Thyroid gland (tissue), 4 donors: ENCODE data around the gene IL17B. TPM values are rescaled to one million over a fixed set of nuclear protein-coding genes. Genes with fewer than 3 reads are reported as not detected.
"Not testable (repeated sequence)": the region's sequence is repeated elsewhere in the genome, so short reads cannot be mapped to it uniquely, and the experiment has no call there.

Experiments
- DNase-seq, 2 donors: peaks; one replicate each; pipeline ENCODE4 v3.0.0-alpha.2; 2019
- H3K27ac ChIP-seq, 3 donors: fragments of 200-600 bp; sonication (generic); 1 replicate in 2 of 3; 2 replicates in 1 of 3; pipeline ENCODE4 v1.5.1; 2016 to 2019; ENCODE audit warnings: mild to moderate bottlenecking in 1 of 3, moderate library complexity in 1 of 3
- H3K27me3 ChIP-seq: fragments of 200-600 bp; sonication (generic); one replicate; pipeline ENCODE4 v1.5.1; 2019
- H3K36me3 ChIP-seq, 2 donors: fragments of 200-600 bp; sonication (generic); one replicate each; pipeline ENCODE4 v1.5.1; 2016 to 2019
- H3K4me1 ChIP-seq, 2 donors: fragments of 200-600 bp; sonication (generic); one replicate each; pipeline ENCODE4 v1.5.1; 2017 to 2019
- H3K4me3 ChIP-seq, 3 donors: fragments of 200-600 bp; sonication (generic); replicated peaks in 1 of 3; 1 replicate in 2 of 3; 2 replicates in 1 of 3; pipeline ENCODE4 v1.5.1; 2016; ENCODE audit warnings: mild to moderate bottlenecking in 1 of 3
- H3K9me3 ChIP-seq: fragments of 200-600 bp; sonication (generic); one replicate; pipeline ENCODE4 v1.5.1; 2017
- POLR2A ChIP-seq, 2 donors: fragments of 450-650 bp; IDR thresholded peaks; one replicate each; pipeline ENCODE4 v1.6.1; 2017; ENCODE audit warnings: antibody characterized with exemption in 2 of 2, mild to moderate bottlenecking in 2 of 2, moderate library complexity in 1 of 2
- WGBS, 2 donors: methylation state at CpG; one replicate each; pipeline ENCODE4 v1.1.5; 2017; 5-methylcytosine and 5-hydroxymethylcytosine counted together
- intact Hi-C: fragments of 100-400 bp; cut with DNase I; formaldehyde crosslinking; loops from one replicate; pipeline ENCODE4 v1.15.1; 2023
- total RNA-seq, 4 donors: library from RNA; depleted of rRNA; stranded (reverse); fragments of >200 nt; gene quantifications; one replicate each; pipeline ENCODE4 v1.2.3, GENCODE V29; 2016
- TF ChIP-seq, protein P1 (sequence below), 6 experiments: fragments of 200-600 bp in 3 of 6; fragments of 450-650 bp in 3 of 6; sonication (generic) in 3 of 6; IDR thresholded peaks; one replicate each; pipeline ENCODE4 v1.5.1; 2016 to 2019; ENCODE audit warnings: antibody characterized with exemption in 6 of 6, mild to moderate bottlenecking in 2 of 6, inconsistent platforms in 1 of 6, moderate library complexity in 1 of 6

Gene IL17B
- total RNA-seq, 4 donors from 2014 or later = 1.7 TPM; not detected in 3

DNA sequence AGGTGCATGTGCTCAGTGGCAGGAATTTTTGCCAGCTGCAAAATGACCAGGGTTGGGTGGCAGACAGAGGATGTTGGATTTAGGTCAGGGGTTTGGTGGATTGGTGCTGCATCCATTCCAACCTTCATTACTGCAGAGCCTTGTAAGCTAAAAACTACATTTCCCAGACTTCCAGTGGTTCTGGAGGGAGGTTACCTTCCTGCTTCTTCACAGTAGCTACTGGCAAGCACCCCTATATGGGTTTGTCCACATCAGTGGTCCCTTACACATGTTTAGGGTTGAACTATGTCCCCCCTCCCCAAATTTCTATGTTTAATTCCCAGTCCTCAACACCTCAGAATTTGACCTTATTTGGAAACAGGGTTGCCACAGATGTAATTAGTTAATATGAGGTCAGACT lies 20.7 kb upstream of the IL17B start:
- Histone ChIP-seq H3K4me3 (no peak overlapping the region), H3K36me3 (no peaks in the 10 kb centered on the region), H3K27me3 (no peaks in the 10 kb centered on the region), H3K9me3 (no peaks in the 10 kb centered on the region), H3K4me1 (peaks cover 0 to 7% of the 10 kb centered on the region in 2 donors), H3K27ac (no peak overlapping the region)
- intact Hi-C loops = no loop called here
- no peak for DNase-seq
- TF ChIP-seq, protein P1, sequence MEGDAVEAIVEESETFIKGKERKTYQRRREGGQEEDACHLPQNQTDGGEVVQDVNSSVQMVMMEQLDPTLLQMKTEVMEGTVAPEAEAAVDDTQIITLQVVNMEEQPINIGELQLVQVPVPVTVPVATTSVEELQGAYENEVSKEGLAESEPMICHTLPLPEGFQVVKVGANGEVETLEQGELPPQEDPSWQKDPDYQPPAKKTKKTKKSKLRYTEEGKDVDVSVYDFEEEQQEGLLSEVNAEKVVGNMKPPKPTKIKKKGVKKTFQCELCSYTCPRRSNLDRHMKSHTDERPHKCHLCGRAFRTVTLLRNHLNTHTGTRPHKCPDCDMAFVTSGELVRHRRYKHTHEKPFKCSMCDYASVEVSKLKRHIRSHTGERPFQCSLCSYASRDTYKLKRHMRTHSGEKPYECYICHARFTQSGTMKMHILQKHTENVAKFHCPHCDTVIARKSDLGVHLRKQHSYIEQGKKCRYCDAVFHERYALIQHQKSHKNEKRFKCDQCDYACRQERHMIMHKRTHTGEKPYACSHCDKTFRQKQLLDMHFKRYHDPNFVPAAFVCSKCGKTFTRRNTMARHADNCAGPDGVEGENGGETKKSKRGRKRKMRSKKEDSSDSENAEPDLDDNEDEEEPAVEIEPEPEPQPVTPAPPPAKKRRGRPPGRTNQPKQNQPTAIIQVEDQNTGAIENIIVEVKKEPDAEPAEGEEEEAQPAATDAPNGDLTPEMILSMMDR (IDR thresholded peaks at IDR 0.05) = no peak
- TF ChIP-seq POLR2A (IDR thresholded peaks at IDR 0.05) = no peak

DNA sequence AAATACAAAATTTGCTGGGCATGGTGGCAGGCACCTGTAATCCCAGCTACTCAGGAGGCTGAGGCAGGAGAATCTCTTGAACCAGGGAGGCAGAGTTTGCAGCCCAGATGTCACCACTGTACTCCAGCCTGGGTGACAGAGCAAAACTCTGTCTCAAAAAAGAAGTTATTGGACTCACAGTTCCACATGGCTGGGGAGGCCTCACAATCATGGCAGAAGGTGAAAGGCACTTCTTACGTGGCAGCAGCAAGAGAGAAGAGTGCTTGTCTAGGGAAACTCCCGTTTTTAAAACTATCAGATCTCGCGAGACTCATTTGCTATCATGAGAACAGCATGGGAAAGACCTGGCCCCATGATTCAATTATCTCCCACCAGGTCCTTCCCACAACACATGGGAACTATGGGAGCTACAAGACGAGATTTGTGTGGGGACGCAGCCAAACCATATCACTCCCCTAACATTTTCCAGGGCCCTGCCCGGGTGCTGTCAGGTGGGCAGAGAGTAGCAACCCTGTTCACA lies 19.7 kb upstream of the IL17B start:
- DNase-seq, H3K4me3 ChIP-seq, H3K9me3 ChIP-seq, intact Hi-C loops, H3K27me3 ChIP-seq, H3K4me1 ChIP-seq, H3K36me3 ChIP-seq, H3K27ac ChIP-seq: not testable (repeated sequence)
- WGBS, 2 donors = 72 to 88% methylated on average over 6 to 7 of the region's 7 CpGs

DNA sequence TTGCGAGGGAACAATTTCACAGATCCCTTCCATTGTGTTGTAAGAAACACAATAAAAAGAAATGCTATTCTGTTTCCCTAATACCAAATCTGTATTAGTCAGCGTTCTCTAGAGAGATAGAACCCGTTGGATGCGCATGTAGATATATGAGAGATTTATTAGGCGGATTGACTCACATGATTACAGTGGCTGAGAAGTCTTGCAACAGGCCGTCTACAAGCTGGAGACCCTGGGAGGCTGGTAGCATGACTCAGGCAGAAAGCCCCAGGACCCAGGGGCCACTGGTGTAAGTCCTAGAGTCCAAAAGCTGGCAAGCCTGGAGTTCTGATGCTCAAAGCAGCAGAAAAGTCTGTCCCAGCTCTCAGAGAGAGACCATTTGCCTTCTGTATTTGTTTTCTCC lies 18.4 kb upstream of the IL17B start:
- Histone ChIP-seq H3K4me3 (no peak overlapping the region), H3K4me1 (no peaks in the 10 kb centered on the region), H3K36me3 (no peaks in the 10 kb centered on the region), H3K9me3 (no peaks in the 10 kb centered on the region), H3K27ac (no peak overlapping the region), H3K27me3 (no peaks in the 10 kb centered on the region)
- intact Hi-C loops = no loop called here
- no peak for TF ChIP-seq POLR2A (IDR thresholded peaks at IDR 0.05)
- TF ChIP-seq, protein P1 (IDR thresholded peaks at IDR 0.05) = no peak
- WGBS, 2 donors = 73 to 89% methylated on average over 6 of the region's 6 CpGs
- no peak for DNase-seq

DNA sequence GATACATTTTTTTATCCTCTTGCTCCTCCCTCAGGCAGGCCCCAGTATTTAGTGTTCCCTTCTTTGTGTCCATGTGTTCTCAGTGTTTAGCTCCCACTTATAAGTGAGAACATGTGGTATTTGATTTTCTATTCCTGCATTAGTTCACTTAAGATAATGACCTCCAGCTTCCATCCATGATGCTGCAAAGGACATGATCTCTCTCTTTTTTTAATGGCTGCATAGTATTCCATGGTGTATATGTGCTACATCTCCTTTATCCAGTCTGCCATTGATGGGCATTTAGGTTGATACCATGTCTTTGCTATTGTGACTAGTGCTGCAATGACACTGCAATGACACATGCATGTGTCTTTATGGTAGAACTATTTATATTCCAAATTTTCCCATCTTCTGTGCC lies 15.9 kb upstream of the IL17B start:
- H3K27me3 ChIP-seq, DNase-seq, H3K9me3 ChIP-seq, H3K4me1 ChIP-seq, H3K4me3 ChIP-seq, H3K27ac ChIP-seq, H3K36me3 ChIP-seq, intact Hi-C loops: not testable (repeated sequence)

DNA sequence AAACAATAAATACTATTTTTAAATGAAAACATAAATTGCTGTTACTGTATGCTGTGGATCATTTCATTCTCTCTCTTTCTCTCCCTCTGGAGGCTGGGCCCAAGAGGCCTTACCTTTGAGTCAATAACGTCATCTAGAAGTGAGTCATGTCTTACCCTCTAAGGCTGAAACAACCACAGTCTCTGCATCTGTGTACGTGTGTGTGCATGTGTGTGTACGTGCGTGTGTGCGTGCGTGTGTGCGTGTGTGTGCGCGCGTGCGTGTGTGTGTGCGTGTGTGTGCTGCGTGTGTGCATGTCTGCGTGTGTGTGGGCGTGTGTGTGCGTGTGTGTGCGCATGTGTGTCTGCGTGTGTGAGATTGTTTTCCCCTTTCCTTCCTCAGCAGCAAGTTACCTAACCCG lies 13.6 kb upstream of the IL17B start:
- Histone ChIP-seq H3K27me3 (no peaks in the 10 kb centered on the region), H3K27ac (no peak overlapping the region), H3K4me1 (no peaks in the 10 kb centered on the region), H3K4me3 (no peak overlapping the region), H3K36me3 (no peaks in the 10 kb centered on the region), H3K9me3 (no peaks in the 10 kb centered on the region)
- intact Hi-C loops = no loop called here
- no peak for DNase-seq
- TF ChIP-seq, protein P1 (IDR thresholded peaks at IDR 0.05) = no peak
- TF ChIP-seq POLR2A (IDR thresholded peaks at IDR 0.05) = no peak
- 75 to 89% methylated on average over 19 of the region's 19 CpGs for WGBS, 2 donors

DNA sequence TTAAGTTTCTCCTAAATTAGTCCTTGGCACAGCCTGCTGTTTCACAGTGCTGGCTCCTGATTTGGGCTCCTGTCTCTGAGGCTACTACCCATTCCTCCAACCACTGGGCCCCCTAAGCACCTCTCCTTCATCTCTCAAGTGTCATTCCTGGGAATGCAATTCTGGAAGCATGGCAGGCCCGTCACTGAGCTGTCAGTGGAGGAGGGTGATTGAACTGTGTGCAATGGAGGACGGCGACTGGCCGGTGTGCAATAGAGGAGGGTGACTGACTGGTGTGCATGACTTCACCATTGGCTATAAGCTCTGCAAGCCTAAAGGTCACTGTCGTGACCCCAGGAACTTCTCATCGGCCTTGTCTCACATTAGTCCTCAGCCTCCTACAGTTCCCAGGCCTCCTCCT lies 12.4 kb upstream of the IL17B start:
- Histone ChIP-seq H3K36me3 (no peaks in the 10 kb centered on the region), H3K9me3 (no peaks in the 10 kb centered on the region), H3K4me3 (no peak overlapping the region), H3K27me3 (no peaks in the 10 kb centered on the region), H3K27ac (no peak overlapping the region), H3K4me1 (no peaks in the 10 kb centered on the region)
- 49 to 57% methylated on average over 6 of the region's 6 CpGs for WGBS, 2 donors
- TF ChIP-seq, protein P1 (IDR thresholded peaks at IDR 0.05) = no peak
- TF ChIP-seq POLR2A (IDR thresholded peaks at IDR 0.05) = no peak
- DNase-seq = no peak
- intact Hi-C loops = no loop called here

DNA sequence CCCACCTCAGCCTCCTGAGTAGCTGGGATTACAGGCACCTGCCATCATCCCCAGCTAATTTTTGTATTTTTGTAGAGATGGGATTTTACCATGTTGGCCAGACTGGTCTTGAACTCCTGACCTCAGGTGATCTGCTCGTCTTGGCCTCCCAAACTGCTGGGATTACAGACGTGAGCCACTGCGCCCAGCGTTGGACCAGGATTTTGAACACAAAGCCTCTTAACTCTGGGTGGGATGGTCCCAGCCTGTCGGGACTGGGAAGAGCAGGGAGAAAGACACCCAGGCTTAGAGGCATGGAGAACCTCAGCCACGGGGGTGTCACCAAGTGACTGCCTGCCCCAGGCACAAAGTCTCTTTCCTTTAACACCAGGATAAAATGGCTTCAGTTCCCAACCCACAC lies 12.0 kb upstream of the IL17B start:
- H3K4me3 ChIP-seq, H3K9me3 ChIP-seq, H3K36me3 ChIP-seq, H3K27ac ChIP-seq, H3K4me1 ChIP-seq, DNase-seq, intact Hi-C loops, H3K27me3 ChIP-seq: not testable (repeated sequence)
- 88 to 89% methylated on average over 6 of the region's 6 CpGs for WGBS, 2 donors
